GM19239 (cell line): ENCODE data around the gene EDRF1.
"Not testable (repeated sequence)": the region's sequence is repeated elsewhere in the genome, so short reads cannot be mapped to it uniquely, and the experiment has no call there.

Experiments used
- DNase-seq: peaks from one replicate; pipeline ENCODE4 v3.0.0; 2011; ENCODE audit warnings: low spot score; ENCODE audit not compliant: insufficient read length
- FAIRE-seq: peaks from 2 replicates; lab custom pipeline; 2011; peaks lifted over from hg19 to GRCh38; lab: Jason Lieb, UNC

EDRF1 gene, protein sequence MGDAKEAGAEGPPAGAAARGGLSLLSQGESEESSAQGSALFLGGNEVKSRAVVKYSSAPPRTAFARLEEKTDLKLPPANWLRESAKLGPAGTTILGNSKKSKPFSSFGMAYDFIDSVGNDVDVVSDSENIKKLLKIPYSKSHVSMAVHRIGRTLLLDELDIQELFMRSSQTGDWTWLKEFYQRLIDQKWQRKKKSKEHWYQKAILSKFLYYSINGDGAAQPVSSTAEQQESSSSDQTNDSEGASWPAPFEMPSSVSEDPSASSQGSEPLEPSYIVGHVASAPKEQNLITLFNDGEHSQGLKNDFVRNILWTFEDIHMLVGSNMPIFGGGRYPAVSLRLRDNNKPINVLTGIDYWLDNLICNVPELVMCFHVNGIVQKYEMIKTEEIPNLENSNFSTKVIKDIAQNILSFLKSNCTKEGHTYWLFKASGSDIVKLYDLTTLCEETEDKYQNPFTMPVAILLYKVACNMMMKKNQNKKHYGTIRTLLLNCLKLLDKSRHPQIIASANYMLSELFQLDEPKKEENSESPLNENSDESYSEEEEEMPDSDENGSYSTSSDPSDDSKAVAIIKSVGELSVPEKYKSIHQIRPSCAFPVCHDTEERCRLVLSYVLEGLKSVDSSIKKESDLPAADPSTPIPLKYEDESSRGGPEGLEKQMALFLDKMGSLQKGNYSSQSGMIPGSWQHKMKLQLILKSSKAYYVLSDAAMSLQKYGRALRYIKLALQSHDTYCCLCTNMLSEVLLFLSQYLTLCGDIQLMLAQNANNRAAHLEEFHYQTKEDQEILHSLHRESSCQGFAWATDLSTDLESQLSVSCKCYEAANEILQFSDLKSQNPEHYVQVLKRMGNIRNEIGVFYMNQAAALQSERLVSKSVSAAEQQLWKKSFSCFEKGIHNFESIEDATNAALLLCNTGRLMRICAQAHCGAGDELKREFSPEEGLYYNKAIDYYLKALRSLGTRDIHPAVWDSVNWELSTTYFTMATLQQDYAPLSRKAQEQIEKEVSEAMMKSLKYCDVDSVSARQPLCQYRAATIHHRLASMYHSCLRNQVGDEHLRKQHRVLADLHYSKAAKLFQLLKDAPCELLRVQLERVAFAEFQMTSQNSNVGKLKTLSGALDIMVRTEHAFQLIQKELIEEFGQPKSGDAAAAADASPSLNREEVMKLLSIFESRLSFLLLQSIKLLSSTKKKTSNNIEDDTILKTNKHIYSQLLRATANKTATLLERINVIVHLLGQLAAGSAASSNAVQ

DNA sequence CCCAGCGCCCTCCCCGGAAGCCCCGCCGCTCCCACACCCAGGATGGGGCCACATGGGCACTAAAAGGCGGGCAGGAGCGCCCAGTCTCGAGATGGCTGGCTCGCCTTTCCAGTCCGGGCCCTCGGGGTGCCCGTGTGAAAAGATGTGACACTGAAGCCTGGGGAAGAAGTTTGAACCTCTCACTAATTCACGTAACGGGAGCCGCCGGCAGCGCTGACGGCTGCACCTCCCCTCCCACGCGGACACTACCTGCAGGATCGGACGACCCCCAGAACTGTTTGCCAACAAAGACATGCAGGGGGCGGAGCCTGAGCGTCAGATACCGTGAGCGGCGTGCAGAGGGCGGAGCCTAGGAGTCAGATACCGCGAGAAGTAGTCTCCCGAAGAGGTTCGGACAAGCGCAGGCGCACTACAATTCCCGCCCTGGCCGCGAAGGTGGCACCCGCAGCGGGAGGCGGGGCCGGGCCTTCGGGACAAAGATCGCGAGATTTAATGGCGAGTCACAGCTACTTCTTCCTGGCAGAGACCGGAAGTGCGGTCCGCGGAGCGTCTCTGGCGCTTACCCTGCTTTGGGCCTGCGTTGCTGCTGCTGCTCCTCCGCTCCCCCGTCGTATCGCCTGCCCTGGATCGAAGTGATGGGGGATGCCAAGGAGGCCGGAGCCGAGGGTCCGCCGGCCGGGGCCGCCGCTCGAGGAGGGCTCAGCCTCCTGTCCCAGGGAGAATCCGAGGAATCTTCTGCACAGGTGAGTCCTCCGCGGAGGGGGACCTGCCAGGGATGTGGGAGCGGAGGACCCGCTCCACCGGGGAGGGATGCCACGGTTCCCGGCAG lies at the start of gene EDRF1:
Gene EDRF1, plus strand, starts transcription at position 537 of the 829 bp plus-strand sequence. Its CDS starts 99 bp downstream, at position 636.
- FAIRE-seq (peak; percentile 95), DNase-seq (peak; percentile 69)

DNA sequence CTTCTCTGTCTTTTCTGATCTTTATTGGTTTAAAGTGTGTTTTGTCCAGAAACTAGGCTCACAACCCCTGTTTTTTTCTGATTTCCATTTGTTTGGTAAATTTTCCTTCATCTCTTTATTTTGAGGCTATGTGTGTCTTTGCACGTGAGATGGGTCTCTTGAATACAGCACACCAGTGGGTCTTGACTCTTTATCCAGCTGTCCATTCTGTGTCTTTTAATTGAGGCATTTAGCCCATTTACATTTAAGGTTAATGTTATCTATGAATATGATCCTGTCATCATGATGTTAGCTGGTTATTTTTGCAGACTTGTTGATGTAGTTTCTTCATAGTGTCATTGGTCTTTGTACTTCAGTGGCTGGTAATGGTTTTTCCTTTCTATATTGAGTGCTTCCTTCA lies 46.6 kb upstream of the EDRF1 start:
- DNase-seq = no peak
- FAIRE-seq = no peak

DNA sequence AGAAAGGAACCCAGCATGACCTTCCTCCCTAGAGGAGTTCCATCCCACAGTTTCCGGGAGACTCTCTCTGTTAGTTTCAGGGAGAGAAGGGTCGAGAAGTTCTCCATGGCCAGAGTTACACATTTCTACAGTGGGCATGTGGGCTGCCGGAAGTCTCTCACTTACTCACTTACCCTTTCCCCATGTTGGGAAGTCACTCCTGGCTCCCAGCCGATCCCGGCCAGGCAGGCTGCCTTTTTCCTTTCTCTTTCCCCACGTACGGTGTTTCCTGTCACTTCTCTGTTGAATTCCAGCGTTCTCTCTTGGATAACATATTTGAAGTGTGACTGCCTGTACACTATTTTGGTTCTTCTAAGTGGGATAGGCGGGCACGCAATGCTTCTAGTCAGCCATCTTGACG lies 40.1 kb upstream of the EDRF1 start:
- no peak for DNase-seq
- no peak for FAIRE-seq

DNA sequence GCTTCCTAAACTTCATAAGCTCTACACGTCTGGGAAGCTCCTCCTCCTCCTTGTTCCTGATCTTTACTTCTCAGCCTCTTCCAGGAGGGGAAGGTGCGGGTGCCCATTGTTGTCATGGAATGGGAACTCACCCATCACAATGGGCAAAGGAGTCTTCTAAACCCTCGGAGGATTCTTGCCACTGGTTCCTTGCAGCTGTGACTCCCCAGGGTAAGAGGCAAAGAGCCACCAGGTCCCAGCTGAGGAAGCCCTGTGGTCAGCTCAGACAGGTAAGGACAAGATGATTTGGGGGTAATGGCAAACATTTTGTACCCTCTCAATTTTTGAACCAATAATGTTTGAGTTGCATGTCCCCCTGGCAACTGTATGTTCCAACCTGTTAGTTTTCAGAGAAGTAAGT lies 36.4 kb upstream of the EDRF1 start, which contains the start of gene TEX36:
Gene TEX36, minus strand, starts transcription at position 101 of the 400 bp plus-strand sequence. CDS start 174 bp downstream, outside the sequence.
- FAIRE-seq = no peak
- no peak for DNase-seq

DNA sequence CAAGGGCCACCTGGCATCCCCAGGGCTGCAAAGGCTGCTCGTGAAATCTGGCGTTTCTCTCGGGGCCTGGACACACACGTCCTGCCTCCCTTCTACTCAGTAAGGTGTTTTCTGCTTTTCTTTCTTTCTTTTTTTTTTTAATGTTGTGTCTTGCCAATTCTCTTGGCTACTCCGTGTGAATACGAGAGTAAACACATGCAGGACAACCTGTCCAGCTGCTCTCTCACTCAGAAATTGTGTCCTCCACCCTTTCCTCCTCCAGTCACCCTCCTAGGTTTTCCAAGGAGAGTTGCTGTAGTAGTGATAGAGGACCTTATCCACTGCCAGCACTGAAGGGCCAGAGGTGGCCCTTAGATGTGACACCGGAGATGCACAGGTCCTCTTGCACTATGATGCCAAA lies 35.7 kb upstream of the EDRF1 start:
- FAIRE-seq (no peak), DNase-seq (no peak)

DNA sequence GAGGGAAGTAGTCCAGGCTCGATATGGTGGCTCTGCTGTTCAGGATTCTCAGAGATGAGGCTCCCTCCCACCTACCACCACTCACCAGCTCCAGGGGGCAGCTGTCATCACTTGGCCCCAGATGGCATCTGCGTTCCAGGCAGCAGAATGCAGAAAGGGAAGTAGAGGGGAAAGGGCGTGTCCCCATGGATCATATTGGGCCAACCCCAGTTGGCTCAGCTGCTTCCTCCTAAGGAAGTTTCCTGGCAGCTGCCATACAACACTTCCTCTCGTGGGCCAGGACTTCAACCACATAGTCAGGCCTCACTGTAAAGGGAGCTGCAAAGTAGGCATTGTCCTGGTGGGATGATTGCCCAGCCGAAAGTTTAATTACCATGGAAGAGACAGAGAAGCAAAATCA lies 34.9 kb upstream of the EDRF1 start:
- FAIRE-seq (no peak), DNase-seq (no peak)

DNA sequence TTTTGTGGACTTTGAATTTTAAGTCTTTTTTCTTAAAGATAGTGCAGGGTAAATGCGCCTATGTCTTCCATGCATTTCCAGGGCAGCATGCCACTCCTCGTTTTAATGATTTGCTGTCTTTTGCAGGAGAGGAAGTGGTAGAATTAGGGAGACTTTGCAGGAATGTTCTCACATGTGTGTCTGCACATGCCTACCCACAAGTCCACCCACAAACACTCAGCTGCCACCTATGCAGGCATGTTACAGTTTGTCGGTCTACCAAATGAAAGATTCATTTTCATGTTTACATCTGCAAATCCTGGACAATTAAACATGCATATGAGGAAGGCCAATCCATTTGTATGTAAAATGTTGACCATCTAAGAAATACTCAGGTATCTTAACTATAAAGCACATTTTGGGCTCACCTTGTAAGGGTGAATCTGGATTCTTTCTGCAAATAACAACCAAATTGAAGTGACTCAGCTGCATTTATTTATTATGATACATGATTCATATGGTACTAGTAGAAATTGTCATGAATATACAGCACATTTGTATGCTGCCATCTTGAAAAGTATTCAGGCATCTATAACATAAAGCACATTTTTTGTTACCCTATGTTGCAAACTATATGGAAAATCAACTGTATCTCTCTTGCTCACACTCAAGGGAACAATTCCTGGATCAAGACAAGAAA lies 31.9 kb upstream of the EDRF1 start:
- FAIRE-seq = no peak
- DNase-seq = no peak

DNA sequence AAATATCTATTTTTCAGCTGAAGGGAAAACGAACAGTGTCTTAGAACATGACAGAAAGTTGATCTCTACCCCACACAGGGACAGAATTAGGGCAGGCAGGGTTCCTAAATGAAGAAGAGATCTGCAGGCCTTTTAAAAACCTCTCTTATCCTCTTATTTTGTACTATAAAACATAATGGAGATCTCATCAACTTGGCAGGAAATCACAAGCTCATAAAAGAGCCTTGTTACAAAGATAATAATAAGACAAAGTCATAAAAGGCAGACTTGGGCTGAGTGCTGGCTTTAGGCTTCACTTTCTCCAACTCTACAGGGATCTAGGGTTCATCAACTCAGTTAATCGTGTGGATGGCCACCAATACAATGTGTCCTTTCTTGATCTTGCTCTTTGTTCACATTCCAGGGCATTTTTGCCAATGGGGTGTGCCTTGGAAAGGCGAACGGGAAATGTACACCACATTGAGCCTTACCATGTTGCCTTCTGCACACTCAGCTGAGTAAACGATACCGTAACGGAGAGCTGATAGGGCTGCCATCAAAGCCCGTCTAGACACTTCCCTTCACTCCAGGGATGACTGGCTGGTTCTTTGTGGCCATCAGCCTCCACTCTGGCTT lies 29.4 kb upstream of the EDRF1 start:
- DNase-seq = no peak
- no peak for FAIRE-seq

DNA sequence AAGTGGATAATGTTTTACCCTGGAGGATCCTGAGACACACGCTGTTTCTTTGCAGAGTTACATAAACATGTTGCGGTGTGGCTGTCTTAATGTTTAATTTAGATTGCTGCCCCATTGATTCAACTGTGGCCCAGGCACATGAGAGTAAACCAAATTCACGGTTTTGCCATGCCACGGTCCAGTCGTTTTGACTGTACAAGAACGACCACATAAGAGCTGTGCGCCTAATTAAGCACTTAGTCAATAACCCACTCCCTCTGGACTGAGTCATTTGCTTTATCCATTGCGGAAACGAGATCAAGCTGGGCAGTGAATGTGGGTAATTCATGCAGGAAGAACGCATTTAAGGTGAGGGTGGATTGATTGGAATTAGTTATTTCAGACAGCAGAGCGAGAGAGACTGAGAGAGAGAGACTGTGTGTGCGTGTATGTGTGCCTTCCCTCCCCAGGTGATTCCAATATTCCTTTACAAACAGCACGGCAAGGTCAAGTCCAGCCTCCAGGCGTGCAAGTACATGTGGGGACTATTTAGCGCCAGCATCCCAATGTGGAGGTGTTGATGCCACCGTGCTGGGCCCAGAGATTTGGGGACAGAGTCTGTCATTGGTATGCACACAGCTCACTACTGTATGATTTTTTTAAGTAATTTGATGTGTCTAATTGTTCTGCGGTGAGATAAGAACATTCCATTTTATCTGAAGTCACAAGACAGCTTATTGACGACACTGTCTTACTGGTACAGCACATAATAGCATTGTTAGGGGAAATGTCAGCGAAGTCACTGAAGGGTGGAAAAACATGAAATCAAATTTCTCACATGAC lies 28.1 kb upstream of the EDRF1 start:
- no peak for FAIRE-seq
- DNase-seq = no peak

DNA sequence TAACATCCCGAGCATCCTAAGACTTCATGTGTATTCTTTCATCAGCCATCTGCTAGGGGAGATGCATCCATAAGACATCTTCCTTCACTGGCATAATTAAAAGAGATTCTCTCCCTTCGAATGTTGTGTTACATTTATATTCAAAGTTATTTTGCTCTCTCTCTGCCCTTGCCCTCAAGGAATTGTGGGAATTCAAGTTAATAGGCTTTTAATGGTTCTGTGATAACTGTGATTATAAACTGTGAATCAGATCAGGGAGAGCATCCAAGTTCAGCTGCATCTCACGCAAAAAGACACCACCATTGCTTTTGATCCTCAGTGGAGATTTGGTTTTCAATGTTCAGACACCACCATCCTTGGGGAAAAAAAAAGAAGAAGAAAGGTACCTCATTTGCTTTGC lies 27.3 kb upstream of the EDRF1 start:
- DNase-seq (no peak), FAIRE-seq (no peak)

DNA sequence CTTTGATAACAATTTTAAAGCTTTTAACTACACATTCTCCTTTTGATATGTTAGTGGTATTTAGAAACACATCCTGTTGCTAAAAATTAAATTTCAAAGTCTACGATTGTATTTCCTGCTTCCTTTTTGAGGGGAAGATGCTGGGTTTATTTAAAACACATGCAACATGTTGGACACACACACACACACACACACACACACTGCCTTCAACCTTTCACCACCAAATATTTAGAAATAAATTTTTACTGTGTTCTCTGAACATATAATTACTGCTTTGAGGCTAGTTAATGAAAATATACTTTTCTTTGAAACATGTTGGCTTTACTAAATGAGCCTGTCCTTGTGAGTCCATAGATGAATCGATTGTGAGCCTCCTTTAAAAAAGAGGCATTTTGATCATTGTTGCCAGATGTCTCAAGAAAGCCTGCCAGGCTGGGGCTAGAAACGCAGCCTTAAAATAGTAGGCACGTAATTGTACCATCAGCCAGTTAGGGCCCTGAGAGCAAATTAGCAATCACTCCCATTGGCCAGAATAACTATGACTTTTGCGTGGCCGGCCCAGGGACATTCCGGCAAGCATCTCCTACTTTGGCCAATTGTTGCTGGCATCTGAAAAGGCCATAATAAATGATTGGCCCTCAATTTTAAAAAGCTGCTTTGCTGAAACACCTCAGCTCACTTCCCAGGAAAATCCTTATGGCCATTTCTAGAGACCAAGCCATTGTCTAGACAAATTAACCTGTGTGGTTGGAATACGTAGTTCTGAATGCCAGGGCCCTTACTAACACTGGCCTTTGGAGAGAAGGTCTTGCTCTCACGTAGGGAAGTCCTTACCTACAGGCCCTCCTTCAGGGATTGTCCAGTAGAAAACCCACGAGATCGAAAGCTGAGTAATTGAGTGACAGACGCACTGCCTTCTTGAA lies 26.6 kb upstream of the EDRF1 start:
- no peak for FAIRE-seq
- no peak for DNase-seq

DNA sequence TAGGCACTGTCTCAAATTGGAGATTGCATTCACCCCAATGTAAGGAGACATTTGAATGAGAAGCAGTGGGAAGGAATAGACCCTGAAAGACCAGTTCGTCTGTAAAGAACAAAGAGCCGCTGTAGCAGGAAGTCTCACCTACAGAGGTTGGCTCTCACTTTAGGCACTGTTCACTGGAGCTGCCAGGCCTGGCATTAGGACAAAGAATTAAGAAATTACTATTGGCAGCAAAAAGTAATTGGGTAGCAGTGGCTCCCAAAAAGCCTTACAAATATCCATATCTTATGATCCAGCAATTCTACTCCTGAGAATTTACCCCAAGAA lies 26.0 kb upstream of the EDRF1 start:
- FAIRE-seq (no peak), DNase-seq (no peak)

DNA sequence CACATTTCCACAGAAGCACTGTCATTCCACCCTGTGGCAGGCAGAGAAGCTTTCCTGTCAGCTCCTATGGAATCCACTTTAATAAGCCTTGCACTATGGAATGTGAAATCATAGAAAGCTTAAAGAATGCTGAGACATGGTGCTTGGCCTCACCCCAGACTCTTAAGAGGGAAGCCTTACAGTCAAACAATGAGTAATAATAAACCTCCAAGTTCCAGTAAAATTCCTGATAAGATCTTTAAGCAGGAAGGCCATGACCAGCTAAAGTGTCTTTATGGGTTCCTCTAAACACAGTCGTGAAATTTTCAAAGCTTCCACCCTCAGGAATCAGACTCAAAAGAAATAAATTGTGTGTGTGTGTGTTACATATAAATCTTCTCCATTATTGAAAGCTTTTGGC lies 24.6 kb upstream of the EDRF1 start:
- no peak for DNase-seq
- no peak for FAIRE-seq

DNA sequence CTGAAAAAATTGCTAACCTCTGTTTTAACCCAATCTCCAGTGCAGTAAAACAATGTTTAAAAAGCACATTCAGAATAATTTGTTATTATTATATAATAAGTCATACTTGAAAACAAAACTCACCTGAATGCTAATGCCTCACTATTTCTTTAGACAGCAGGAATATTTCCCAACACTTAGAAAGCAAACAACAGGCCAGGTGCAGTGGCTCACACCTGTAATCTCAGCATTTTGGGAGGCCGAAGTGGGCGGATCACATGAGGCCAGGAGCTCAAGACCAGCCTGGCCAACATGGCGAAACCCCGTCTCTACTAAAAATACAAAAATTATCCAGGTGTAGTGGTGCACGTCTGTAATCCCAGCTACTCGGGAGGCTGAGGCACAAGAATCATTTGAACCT lies 22.6 kb upstream of the EDRF1 start:
- DNase-seq, FAIRE-seq: not testable (repeated sequence)

DNA sequence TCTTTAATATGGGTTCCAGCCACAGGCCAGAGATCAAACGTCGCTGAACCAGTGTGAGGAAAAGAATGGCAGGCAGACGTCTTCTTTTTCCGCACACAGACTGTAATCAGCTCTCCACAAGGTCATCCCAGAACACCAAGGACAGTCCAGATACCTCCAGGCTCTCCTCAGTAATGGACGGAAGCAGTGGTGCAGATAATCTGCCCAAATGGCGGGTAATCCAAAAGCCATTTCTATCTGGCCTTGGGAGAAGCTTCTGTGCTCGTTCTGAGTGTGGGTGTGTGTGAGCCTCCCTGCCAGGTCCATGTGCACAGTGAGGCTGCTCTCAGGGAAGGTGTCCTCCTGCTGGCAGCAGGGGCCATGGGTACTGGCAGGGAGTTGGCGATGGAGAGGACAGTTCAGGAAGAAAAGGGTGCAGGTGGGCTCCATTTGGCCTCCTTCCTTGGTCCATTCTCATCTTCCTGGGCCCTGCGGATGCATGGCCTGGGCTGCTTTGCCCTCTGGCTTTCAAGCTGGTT lies 21.0 kb upstream of the EDRF1 start:
- FAIRE-seq = no peak
- DNase-seq = no peak

DNA sequence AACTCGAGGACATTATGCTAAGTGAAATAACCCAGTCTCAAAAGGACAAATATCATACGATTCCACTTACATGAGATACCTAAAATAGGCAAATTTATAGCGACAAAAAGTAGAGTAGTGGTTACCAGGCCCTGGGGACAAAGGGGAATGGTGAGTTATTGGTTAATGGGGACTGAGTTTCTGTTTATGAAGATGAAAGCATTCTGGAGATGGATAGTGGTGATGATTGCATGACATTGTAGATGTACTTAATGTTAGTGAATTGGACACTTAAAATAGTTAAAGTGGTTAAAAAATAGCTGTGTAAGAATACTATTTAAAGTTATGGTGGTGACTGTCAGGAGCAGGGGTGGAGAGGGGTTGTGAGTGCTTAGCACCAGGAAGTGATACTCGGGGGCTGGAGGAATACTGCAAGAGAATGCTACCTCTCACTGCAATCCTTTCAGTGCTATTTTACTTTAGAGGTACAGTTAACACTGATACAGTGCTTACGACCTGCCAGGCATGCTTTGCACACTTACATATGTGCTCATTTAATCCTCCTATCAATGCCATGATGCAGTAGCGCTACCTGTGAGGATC lies 19.9 kb upstream of the EDRF1 start:
- FAIRE-seq (no peak), DNase-seq (no peak)
